SK-N-SH (cell line): Measurements from ENCODE around the gene MIPOL1. TPM values are rescaled to one million over a fixed set of nuclear protein-coding genes. Genes with fewer than 3 reads are reported as not detected.

Experiments
- CTCF ChIA-PET: fragments of 300-600, 350-600 bp; formaldehyde crosslinking; extraction: SDS; loops from one replicate; lab custom pipeline; 2021; lab: Yijun Ruan, JAX
- POLR2A ChIA-PET: fragments of 350-600 bp; sonication (Branson Sonifier 250); formaldehyde crosslinking; extraction: SDS; loops from one replicate; lab custom pipeline; 2020; ENCODE audit warnings: antibody characterized with exemption, inconsistent platforms; lab: Yijun Ruan, JAX
- DNase-seq: peaks from one replicate; pipeline ENCODE4 v3.0.0; 2012
- H2AFZ ChIP-seq: fragments of 200-600 bp; sonication (generic); 2 replicates; pipeline ENCODE4 v1.8.1; 2016; ENCODE audit warnings: antibody characterized with exemption, mild to moderate bottlenecking, low read depth
- H3F3A ChIP-seq: fragments of 200-600 bp; sonication (generic); replicated peaks from 2 replicates; pipeline ENCODE3; 2016; ENCODE audit warnings: antibody characterized with exemption, mild to moderate bottlenecking; ENCODE audit not compliant: insufficient read depth
- H3K27ac ChIP-seq, 2 experiments: fragments of 200-500 bp in 1 of 2; fragments of 200-600 bp in 1 of 2; sonication (Bioruptor generic) in 1 of 2; sonication (generic), shearing (Covaris generic) in 1 of 2; 2 replicates each; pipeline versions ENCODE4 v1.5.1 to v1.6.1; 2014 to 2016; ENCODE audit warnings: low read depth in 2 of 2, inconsistent platforms in 1 of 2, low read length in 1 of 2, mild to moderate bottlenecking in 1 of 2, mixed read lengths in 1 of 2
- H3K27me3 ChIP-seq: fragments of 200-600 bp; sonication (generic), shearing (Covaris generic); 2 replicates; pipeline ENCODE4 v1.6.1; 2016; ENCODE audit warnings: mixed run types; ENCODE audit not compliant: insufficient read depth
- H3K36me3 ChIP-seq, 2 experiments: fragments of 200-500 bp in 1 of 2; fragments of 200-600 bp in 1 of 2; sonication (Bioruptor generic) in 1 of 2; sonication (generic) in 1 of 2; replicated peaks in 1 of 2; 2 replicates each; pipeline versions ENCODE3 to v1.5.1; 2014 to 2016; ENCODE audit warnings: low read length in 1 of 2, mild to moderate bottlenecking in 1 of 2; ENCODE audit not compliant: insufficient read depth in 2 of 2, control insufficient read depth in 1 of 2
- H3K4me1 ChIP-seq, 2 experiments: fragments of 200-500 bp in 1 of 2; fragments of 200-600 bp in 1 of 2; sonication (Bioruptor generic) in 1 of 2; sonication (generic), shearing (Covaris generic) in 1 of 2; 2 replicates each; pipeline versions ENCODE4 v1.5.1 to v1.6.1; 2014 to 2016; ENCODE audit warnings: low read depth in 1 of 2, low read length in 1 of 2, mixed run types in 1 of 2; ENCODE audit not compliant: insufficient read depth in 2 of 2, control insufficient read depth in 1 of 2
- H3K4me2 ChIP-seq: fragments of 200-600 bp; sonication (generic), shearing (Covaris generic); 2 replicates; pipeline ENCODE4 v1.6.1; 2017; ENCODE audit warnings: mixed run types
- H3K4me3 ChIP-seq, 2 experiments: fragments of 200-500 bp in 1 of 2; fragments of 200-600 bp in 1 of 2; sonication (Bioruptor generic) in 1 of 2; sonication (generic), shearing (Covaris generic) in 1 of 2; 2 replicates each; pipeline versions ENCODE4 v1.5.1 to v1.8.1; 2014 to 2016; ENCODE audit warnings: low read depth in 2 of 2, inconsistent platforms in 1 of 2, low read length in 1 of 2, mild to moderate bottlenecking in 1 of 2, mixed read lengths in 1 of 2, moderate library complexity in 1 of 2
- H3K79me2 ChIP-seq: fragments of 200-600 bp; sonication (generic); 2 replicates; pipeline ENCODE4 v1.8.1; 2017; ENCODE audit warnings: mild to moderate bottlenecking; ENCODE audit not compliant: insufficient read depth
- H3K9ac ChIP-seq: fragments of 200-600 bp; sonication (generic); 2 replicates; pipeline ENCODE4 v1.6.1; 2017; ENCODE audit warnings: mixed run types
- H3K9me2 ChIP-seq: fragments of 200-600 bp; sonication (generic); 2 replicates; pipeline ENCODE4 v1.6.1; 2017; ENCODE audit warnings: mixed run types
- H3K9me3 ChIP-seq: fragments of 200-600 bp; sonication (generic); 2 replicates; pipeline ENCODE4 v1.6.1; 2017; ENCODE audit warnings: mixed run types, mild to moderate bottlenecking, moderate library complexity
- H4K20me1 ChIP-seq: fragments of 200-600 bp; sonication (generic); 2 replicates; pipeline ENCODE4 v1.6.1; 2017; ENCODE audit warnings: mild to moderate bottlenecking, mixed run types; ENCODE audit not compliant: insufficient read depth
- ELF1 ChIP-seq: IDR thresholded peaks from 2 replicates; pipeline ENCODE4 v1.4.0; 2012
- FOXM1 ChIP-seq: IDR thresholded peaks from 2 replicates; pipeline ENCODE4 v1.4.0; 2012; ENCODE audit warnings: low read depth, mild to moderate bottlenecking
- GATA2 ChIP-seq: sonication (generic); formaldehyde crosslinking; IDR thresholded peaks from 2 replicates; pipeline ENCODE4 v1.5.0; 2020; ENCODE audit warnings: mild to moderate bottlenecking, missing genetic modification reagents
- IRF3 ChIP-seq: fragments of 150-350 bp; IDR thresholded peaks from 2 replicates; pipeline ENCODE4 v1.6.1; 2016; ENCODE audit warnings: mild to moderate bottlenecking, low read depth, low read length
- JUND ChIP-seq: IDR thresholded peaks from 2 replicates; pipeline ENCODE4 v1.4.0; 2012
- MEF2A ChIP-seq: IDR thresholded peaks from 2 replicates; pipeline ENCODE4 v1.4.0; 2012; ENCODE audit warnings: low read depth, borderline replicate concordance
- NFIC ChIP-seq: IDR thresholded peaks from 2 replicates; pipeline ENCODE4 v1.4.0; 2012; ENCODE audit warnings: borderline replicate concordance
- PBX3 ChIP-seq: IDR thresholded peaks from 2 replicates; pipeline ENCODE4; 2012
- RCOR1 ChIP-seq: fragments of 150-350 bp; IDR thresholded peaks from 2 replicates; pipeline ENCODE4 v1.6.1; 2017; ENCODE audit warnings: antibody characterized with exemption, low read length
- RFX5 ChIP-seq: IDR thresholded peaks from 2 replicates; pipeline ENCODE4 v1.6.1; 2012; ENCODE audit warnings: mild to moderate bottlenecking, improper control_type of control experiment, low read length
- RXRA ChIP-seq: IDR thresholded peaks from 2 replicates; pipeline ENCODE4 v1.4.0; 2012; ENCODE audit warnings: low read depth, mild to moderate bottlenecking, borderline replicate concordance
- SIN3A ChIP-seq: IDR thresholded peaks from 2 replicates; pipeline ENCODE4 v1.6.1; 2012; ENCODE audit warnings: low read depth, mild to moderate bottlenecking, low read length, moderate library complexity, borderline replicate concordance
- SMC3 ChIP-seq: IDR thresholded peaks from 2 replicates; pipeline ENCODE4 v1.6.1; 2012; ENCODE audit warnings: low read depth, low read length, improper control_type of control experiment
- TCF12 ChIP-seq: IDR thresholded peaks from 2 replicates; pipeline ENCODE4 v1.4.0; 2012
- WGBS: methylation state at CpG from one replicate; pipeline ENCODE4 v1.1.6; 2017; ENCODE audit warnings: low lambda C conversion rate; 5-methylcytosine and 5-hydroxymethylcytosine counted together
- polyA plus RNA-seq, 3 experiments: library from polyadenylated mRNA; depleted of rRNA; stranded (reverse); fragments of >200 nt; gene quantifications; 2 replicates each; pipeline ENCODE4 v1.2.3, GENCODE V29; 2012

MIPOL1 gene
- polyA plus RNA-seq, 1 of the 3 experiments (the other 2 are of a cell fraction) = 0.23 TPM

DNA sequence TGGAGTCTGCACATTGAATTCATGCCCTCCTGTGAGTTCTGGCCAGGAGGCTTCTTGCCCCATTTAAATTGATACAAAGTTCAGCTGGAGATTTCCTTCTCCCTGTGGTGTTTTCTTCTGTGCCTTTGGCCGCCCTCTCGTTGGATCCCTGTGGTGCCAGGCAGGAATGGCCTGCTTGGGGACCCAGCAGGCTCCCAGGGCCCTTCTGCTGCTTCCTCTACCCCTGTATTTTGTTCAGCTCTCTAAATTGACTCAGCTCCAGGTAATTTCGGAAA, 200.1 kb downstream of the MIPOL1 start:
- Histone ChIP-seq H3K9me3 (no peaks in the 10 kb centered on the region), H3K4me3 (no peak overlapping the region), H3K36me3 (no peaks in the 10 kb centered on the region)
- TF ChIP-seq SMC3 (no peak), MEF2A (no peak), GATA2 (no peak), NFIC (no peak), JUND (no peak), SIN3A (no peak), TCF12 (no peak), PBX3 (no peak), ELF1 (no peak), RXRA (no peak), RFX5 (no peak), FOXM1 (no peak)
- TF ChIP-seq, all 33 proteins: peak for 0
- no peaks in the 10 kb centered on the region for H4K20me1 ChIP-seq
- no peaks in the 10 kb centered on the region for H3K9me2 ChIP-seq
- ChIA-PET CTCF (no interaction called here), POLR2A (no interaction called here)
- H3K4me1 ChIP-seq = no peaks in the 10 kb centered on the region
- H3K27ac ChIP-seq = no peak overlapping the region
- no peak overlapping the region for H3K4me2 ChIP-seq
- H3K27me3 ChIP-seq = no peaks in the 10 kb centered on the region
- H3K9ac ChIP-seq = no peak overlapping the region
- H2AFZ ChIP-seq = no peak overlapping the region
- H3K79me2 ChIP-seq = no peaks in the 10 kb centered on the region
- WGBS = 18% methylated on average over 3 of the region's 3 CpGs
- H3F3A ChIP-seq = no peaks in the 10 kb centered on the region
- DNase-seq = no peak

GRCh38 chr14:37399517-37399916, 201.8 kb downstream of the MIPOL1 start:
- no peaks in the 10 kb centered on the region for H3K79me2 ChIP-seq
- H3K4me1 ChIP-seq = no peaks in the 10 kb centered on the region
- no peaks in the 10 kb centered on the region for H3F3A ChIP-seq
- H3K9me3 ChIP-seq = no peaks in the 10 kb centered on the region
- TF ChIP-seq IRF3 = no peak
- no peak for TF ChIP-seq RCOR1
- no peak for TF ChIP-seq SMC3
- TF ChIP-seq SIN3A = no peak
- TF ChIP-seq ELF1 = no peak
- TF ChIP-seq, all 33 proteins: peak for 0
- no peak for DNase-seq
- no peak overlapping the region for H3K9ac ChIP-seq
- ChIA-PET CTCF (no interaction called here), POLR2A (no interaction called here)
- H3K4me2 ChIP-seq = no peak overlapping the region
- no peaks in the 10 kb centered on the region for H4K20me1 ChIP-seq
- no peaks in the 10 kb centered on the region for H3K9me2 ChIP-seq
- no peaks in the 10 kb centered on the region for H3K36me3 ChIP-seq
- H2AFZ ChIP-seq = no peak overlapping the region
- H3K4me3 ChIP-seq = no peak overlapping the region
- no peak overlapping the region for H3K27ac ChIP-seq
- H3K27me3 ChIP-seq = no peaks in the 10 kb centered on the region
